GM23338 (cell line): ENCODE measurements around the gene ADGRG6. TPM values are rescaled to one million over a fixed set of nuclear protein-coding genes. Genes with fewer than 3 reads are reported as not detected.

ENCODE experiments used
- ATAC-seq: fragments of 200-7000 bp; cut with Tn5 transposase; 3 replicates; pipeline ENCODE4 v1.9.1; 2020
- DNase-seq: peaks from one replicate; pipeline ENCODE4 v3.0.0-alpha.2; 2015; ENCODE audit warnings: low spot score
- H2AFZ ChIP-seq: fragments of 200-600 bp; sonication (generic); 2 replicates; pipeline ENCODE4 v1.8.0; 2016; ENCODE audit warnings: antibody characterized with exemption, mild to moderate bottlenecking, moderate library complexity
- H3F3A ChIP-seq: fragments of 200-600 bp; sonication (generic); replicated peaks from 2 replicates; pipeline ENCODE4 v1.8.0; 2017; ENCODE audit warnings: antibody characterized with exemption, mixed run types, low read depth
- H3K27ac ChIP-seq: fragments of 200-600 bp; sonication (generic); 2 replicates; pipeline ENCODE4 v1.6.1; 2016; ENCODE audit warnings: low read depth
- H3K27me3 ChIP-seq: fragments of 200-600 bp; sonication (generic); 2 replicates; pipeline ENCODE4 v1.8.0; 2016; ENCODE audit warnings: mild to moderate bottlenecking, mixed run types, moderate library complexity; ENCODE audit not compliant: insufficient read depth
- H3K36me3 ChIP-seq: fragments of 200-600 bp; sonication (generic); 2 replicates; pipeline ENCODE4 v1.8.0; 2016; ENCODE audit warnings: mild to moderate bottlenecking; ENCODE audit not compliant: insufficient read depth
- H3K4me1 ChIP-seq: fragments of 200-600 bp; sonication (generic); 2 replicates; pipeline ENCODE4 v1.8.0; 2016; ENCODE audit warnings: mild to moderate bottlenecking, moderate library complexity; ENCODE audit not compliant: insufficient read depth
- H3K4me2 ChIP-seq: fragments of 200-600 bp; sonication (generic); 2 replicates; pipeline ENCODE4 v1.7.1; 2017; ENCODE audit warnings: mixed run types
- H3K4me3 ChIP-seq: fragments of 200-600 bp; sonication (generic); 2 replicates; pipeline ENCODE4 v1.6.1; 2016; ENCODE audit warnings: mixed run types
- H3K79me2 ChIP-seq: fragments of 200-600 bp; sonication (generic); replicated peaks from 2 replicates; pipeline ENCODE4 v1.8.0; 2017; ENCODE audit warnings: mild to moderate bottlenecking; ENCODE audit not compliant: insufficient read depth
- H3K9me2 ChIP-seq: fragments of 200-600 bp; sonication (generic); 2 replicates; pipeline ENCODE4 v1.8.0; 2017; ENCODE audit not compliant: insufficient read depth
- H4K20me1 ChIP-seq: fragments of 200-600 bp; sonication (generic); replicated peaks from 2 replicates; pipeline ENCODE4 v1.8.0; 2017; ENCODE audit warnings: mild to moderate bottlenecking; ENCODE audit not compliant: insufficient read depth
- H3K27ac Mint-ChIP-seq: 2 replicates; pipeline ENCODE4 v1.8.0; 2020; ENCODE audit warnings: inconsistent platforms, mild to moderate bottlenecking, moderate library complexity, mixed read lengths
- H3K27me3 Mint-ChIP-seq: 3 replicates; pipeline ENCODE4 v1.8.0; 2022; ENCODE audit warnings: low read depth, mild to moderate bottlenecking, moderate library complexity, mixed read lengths, inconsistent platforms; ENCODE audit not compliant: insufficient read depth, poor library complexity
- H3K36me3 Mint-ChIP-seq: 3 replicates; pipeline ENCODE4 v1.8.0; 2021; ENCODE audit warnings: low read depth, mild to moderate bottlenecking, inconsistent platforms, moderate library complexity, mixed read lengths
- H3K4me1 Mint-ChIP-seq: 3 replicates; pipeline ENCODE4 v1.8.0; 2020; ENCODE audit warnings: mild to moderate bottlenecking, inconsistent platforms, mixed read lengths
- H3K4me3 Mint-ChIP-seq: 3 replicates; pipeline ENCODE4 v1.8.0; 2021; ENCODE audit warnings: moderate library complexity, mild to moderate bottlenecking, inconsistent platforms, mixed read lengths
- H3K9me3 Mint-ChIP-seq: 3 replicates; pipeline ENCODE4 v1.8.0; 2020; ENCODE audit warnings: moderate library complexity, mild to moderate bottlenecking, inconsistent platforms, mixed read lengths
- CREB1 ChIP-seq: fragments of 250-450 bp; sonication (Bioruptor Pico); IDR thresholded peaks from 2 replicates; pipeline ENCODE4 v1.5.0; 2020; ENCODE audit warnings: low read depth, mild to moderate bottlenecking, moderate library complexity
- EZH2 ChIP-seq: fragments of 200-600 bp; sonication (generic); IDR thresholded peaks from one replicate; pipeline ENCODE4 v1.8.0; 2017; ENCODE audit warnings: antibody characterized with exemption, mild to moderate bottlenecking, low read depth; ENCODE audit not compliant: unreplicated experiment
- EZH2phosphoT487 ChIP-seq: fragments of 200-600 bp; sonication (generic); IDR thresholded peaks from one replicate; pipeline ENCODE4 v1.8.1; 2018; ENCODE audit warnings: antibody characterized with exemption; ENCODE audit not compliant: unreplicated experiment
- JUNB ChIP-seq: IDR thresholded peaks from one replicate; pipeline ENCODE4 v1.6.1; 2016; ENCODE audit warnings: antibody characterized with exemption; ENCODE audit not compliant: unreplicated experiment
- NANOG ChIP-seq: IDR thresholded peaks from 2 replicates; pipeline ENCODE4 v1.6.1; 2016; ENCODE audit warnings: antibody characterized with exemption, borderline replicate concordance
- POLR2AphosphoS5 ChIP-seq: IDR thresholded peaks from 2 replicates; pipeline ENCODE4 v1.6.1; 2016; ENCODE audit warnings: antibody characterized with exemption, low read depth
- STAT1 ChIP-seq: IDR thresholded peaks from one replicate; pipeline ENCODE4 v1.6.1; 2016; ENCODE audit warnings: antibody characterized with exemption; ENCODE audit not compliant: unreplicated experiment
- ZNF114 ChIP-seq: fragments of 250-450 bp; sonication (Bioruptor Pico); IDR thresholded peaks from 2 replicates; pipeline ENCODE4 v1.5.0; 2020; ENCODE audit warnings: mild to moderate bottlenecking, moderate library complexity
- ZNF331 ChIP-seq: fragments of 250-450 bp; sonication (Bioruptor Pico); IDR thresholded peaks from 2 replicates; pipeline ENCODE4 v1.5.0; 2020; ENCODE audit warnings: low read depth, mild to moderate bottlenecking, moderate library complexity
- polyA plus RNA-seq: library from polyadenylated mRNA; unstranded; fragments of >200 nt; fragmentation: Nextera tagmentation; extraction: Ambion mirVana; gene quantifications from 2 replicates; pipeline ENCODE4 v1.2.1, GENCODE V29; 2016
- total RNA-seq: library from RNA; depleted of rRNA; stranded (reverse); fragments of >200 nt; shearing (Covaris generic); gene quantifications from 2 replicates; pipeline ENCODE4 v1.2.3, GENCODE V29; 2014
- TF ChIP-seq, protein P1 (sequence below): fragments of 250-450 bp; sonication (Bioruptor Pico); IDR thresholded peaks from 2 replicates; pipeline ENCODE4 v1.5.0; 2020; ENCODE audit warnings: mild to moderate bottlenecking, moderate library complexity
- TF ChIP-seq, protein P2 (sequence below), 2 experiments: fragments of 200-600 bp in 1 of 2; sonication (generic) in 1 of 2; conservative IDR thresholded peaks; 2 replicates each; pipeline versions ENCODE4 v1.5.1 to v1.6.1; 2016 to 2017; ENCODE audit warnings: antibody characterized with exemption in 2 of 2, low read depth in 2 of 2, mild to moderate bottlenecking in 2 of 2, moderate library complexity in 1 of 2
- TF ChIP-seq, protein P3 (sequence below): IDR thresholded peaks from 2 replicates; pipeline ENCODE4 v1.6.1; 2016; ENCODE audit warnings: antibody characterized with exemption
- TF ChIP-seq, protein P4 (sequence below): IDR thresholded peaks from one replicate; pipeline ENCODE4 v1.6.1; 2018; ENCODE audit warnings: antibody characterized with exemption; ENCODE audit not compliant: unreplicated experiment

ADGRG6 gene
- total and polyA plus RNA-seq, 2 experiments from 2014 or later = 1.3 to 7.7 TPM

DNA sequence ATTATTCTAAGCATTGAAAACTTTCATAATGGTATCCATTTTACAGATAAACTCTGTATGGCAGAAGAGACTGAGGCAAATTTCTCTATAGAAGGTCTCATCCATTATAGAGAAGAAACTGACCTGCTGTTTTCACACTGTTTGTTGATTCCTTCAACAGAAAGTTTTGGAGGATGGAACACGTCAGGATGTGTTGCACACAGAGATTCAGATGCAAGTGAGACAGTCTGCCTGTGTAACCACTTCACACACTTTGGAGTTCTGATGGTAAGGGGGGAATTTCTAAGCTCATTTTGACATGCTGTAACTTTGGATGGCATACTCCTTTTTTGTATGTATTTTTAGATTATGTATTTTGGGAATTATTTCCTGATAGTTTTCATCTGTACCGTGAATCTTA lies 109.3 kb downstream of the ADGRG6 start:
- H4K20me1 ChIP-seq = no peaks in the 10 kb centered on the region
- H3K27me3 Mint-ChIP-seq = no peaks in the 10 kb centered on the region
- no peak overlapping the region for H3K27ac ChIP-seq
- H3K4me3 ChIP-seq = no peak overlapping the region
- no peak for TF ChIP-seq POLR2AphosphoS5
- TF ChIP-seq, protein P1, sequence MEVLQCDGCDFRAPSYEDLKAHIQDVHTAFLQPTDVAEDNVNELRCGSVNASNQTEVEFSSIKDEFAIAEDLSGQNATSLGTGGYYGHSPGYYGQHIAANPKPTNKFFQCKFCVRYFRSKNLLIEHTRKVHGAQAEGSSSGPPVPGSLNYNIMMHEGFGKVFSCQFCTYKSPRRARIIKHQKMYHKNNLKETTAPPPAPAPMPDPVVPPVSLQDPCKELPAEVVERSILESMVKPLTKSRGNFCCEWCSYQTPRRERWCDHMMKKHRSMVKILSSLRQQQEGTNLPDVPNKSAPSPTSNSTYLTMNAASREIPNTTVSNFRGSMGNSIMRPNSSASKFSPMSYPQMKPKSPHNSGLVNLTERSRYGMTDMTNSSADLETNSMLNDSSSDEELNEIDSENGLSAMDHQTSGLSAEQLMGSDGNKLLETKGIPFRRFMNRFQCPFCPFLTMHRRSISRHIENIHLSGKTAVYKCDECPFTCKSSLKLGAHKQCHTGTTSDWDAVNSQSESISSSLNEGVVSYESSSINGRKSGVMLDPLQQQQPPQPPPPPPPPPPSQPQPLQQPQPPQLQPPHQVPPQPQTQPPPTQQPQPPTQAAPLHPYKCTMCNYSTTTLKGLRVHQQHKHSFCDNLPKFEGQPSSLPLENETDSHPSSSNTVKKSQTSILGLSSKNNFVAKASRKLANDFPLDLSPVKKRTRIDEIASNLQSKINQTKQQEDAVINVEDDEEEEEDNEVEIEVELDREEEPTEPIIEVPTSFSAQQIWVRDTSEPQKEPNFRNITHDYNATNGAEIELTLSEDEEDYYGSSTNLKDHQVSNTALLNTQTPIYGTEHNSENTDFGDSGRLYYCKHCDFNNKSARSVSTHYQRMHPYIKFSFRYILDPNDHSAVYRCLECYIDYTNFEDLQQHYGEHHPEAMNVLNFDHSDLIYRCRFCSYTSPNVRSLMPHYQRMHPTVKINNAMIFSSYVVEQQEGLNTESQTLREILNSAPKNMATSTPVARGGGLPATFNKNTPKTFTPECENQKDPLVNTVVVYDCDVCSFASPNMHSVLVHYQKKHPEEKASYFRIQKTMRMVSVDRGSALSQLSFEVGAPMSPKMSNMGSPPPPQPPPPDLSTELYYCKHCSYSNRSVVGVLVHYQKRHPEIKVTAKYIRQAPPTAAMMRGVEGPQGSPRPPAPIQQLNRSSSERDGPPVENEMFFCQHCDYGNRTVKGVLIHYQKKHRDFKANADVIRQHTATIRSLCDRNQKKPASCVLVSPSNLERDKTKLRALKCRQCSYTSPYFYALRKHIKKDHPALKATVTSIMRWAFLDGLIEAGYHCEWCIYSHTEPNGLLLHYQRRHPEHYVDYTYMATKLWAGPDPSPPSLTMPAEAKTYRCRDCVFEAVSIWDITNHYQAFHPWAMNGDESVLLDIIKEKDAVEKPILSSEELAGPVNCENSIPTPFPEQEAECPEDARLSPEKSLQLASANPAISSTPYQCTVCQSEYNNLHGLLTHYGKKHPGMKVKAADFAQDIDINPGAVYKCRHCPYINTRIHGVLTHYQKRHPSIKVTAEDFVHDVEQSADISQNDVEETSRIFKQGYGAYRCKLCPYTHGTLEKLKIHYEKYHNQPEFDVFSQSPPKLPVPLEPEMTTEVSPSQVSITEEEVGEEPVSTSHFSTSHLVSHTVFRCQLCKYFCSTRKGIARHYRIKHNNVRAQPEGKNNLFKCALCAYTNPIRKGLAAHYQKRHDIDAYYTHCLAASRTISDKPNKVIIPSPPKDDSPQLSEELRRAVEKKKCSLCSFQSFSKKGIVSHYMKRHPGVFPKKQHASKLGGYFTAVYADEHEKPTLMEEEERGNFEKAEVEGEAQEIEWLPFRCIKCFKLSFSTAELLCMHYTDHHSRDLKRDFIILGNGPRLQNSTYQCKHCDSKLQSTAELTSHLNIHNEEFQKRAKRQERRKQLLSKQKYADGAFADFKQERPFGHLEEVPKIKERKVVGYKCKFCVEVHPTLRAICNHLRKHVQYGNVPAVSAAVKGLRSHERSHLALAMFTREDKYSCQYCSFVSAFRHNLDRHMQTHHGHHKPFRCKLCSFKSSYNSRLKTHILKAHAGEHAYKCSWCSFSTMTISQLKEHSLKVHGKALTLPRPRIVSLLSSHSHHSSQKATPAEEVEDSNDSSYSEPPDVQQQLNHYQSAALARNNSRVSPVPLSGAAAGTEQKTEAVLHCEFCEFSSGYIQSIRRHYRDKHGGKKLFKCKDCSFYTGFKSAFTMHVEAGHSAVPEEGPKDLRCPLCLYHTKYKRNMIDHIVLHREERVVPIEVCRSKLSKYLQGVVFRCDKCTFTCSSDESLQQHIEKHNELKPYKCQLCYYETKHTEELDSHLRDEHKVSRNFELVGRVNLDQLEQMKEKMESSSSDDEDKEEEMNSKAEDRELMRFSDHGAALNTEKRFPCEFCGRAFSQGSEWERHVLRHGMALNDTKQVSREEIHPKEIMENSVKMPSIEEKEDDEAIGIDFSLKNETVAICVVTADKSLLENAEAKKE (CRISPR knock-in tag) = no peak
- TF ChIP-seq, protein P2, sequence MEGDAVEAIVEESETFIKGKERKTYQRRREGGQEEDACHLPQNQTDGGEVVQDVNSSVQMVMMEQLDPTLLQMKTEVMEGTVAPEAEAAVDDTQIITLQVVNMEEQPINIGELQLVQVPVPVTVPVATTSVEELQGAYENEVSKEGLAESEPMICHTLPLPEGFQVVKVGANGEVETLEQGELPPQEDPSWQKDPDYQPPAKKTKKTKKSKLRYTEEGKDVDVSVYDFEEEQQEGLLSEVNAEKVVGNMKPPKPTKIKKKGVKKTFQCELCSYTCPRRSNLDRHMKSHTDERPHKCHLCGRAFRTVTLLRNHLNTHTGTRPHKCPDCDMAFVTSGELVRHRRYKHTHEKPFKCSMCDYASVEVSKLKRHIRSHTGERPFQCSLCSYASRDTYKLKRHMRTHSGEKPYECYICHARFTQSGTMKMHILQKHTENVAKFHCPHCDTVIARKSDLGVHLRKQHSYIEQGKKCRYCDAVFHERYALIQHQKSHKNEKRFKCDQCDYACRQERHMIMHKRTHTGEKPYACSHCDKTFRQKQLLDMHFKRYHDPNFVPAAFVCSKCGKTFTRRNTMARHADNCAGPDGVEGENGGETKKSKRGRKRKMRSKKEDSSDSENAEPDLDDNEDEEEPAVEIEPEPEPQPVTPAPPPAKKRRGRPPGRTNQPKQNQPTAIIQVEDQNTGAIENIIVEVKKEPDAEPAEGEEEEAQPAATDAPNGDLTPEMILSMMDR (conservative IDR thresholded peaks at IDR 0.05; ENCODE audit: low read depth in 2 of 2) = no peak
- TF ChIP-seq, protein P3, sequence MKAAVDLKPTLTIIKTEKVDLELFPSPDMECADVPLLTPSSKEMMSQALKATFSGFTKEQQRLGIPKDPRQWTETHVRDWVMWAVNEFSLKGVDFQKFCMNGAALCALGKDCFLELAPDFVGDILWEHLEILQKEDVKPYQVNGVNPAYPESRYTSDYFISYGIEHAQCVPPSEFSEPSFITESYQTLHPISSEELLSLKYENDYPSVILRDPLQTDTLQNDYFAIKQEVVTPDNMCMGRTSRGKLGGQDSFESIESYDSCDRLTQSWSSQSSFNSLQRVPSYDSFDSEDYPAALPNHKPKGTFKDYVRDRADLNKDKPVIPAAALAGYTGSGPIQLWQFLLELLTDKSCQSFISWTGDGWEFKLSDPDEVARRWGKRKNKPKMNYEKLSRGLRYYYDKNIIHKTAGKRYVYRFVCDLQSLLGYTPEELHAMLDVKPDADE = no peak
- TF ChIP-seq NANOG = no peak
- TF ChIP-seq CREB1 (CRISPR knock-in tag) = no peak
- no peak for TF ChIP-seq ZNF331 (CRISPR knock-in tag)
- TF ChIP-seq EZH2phosphoT487 = no peak
- no peak for TF ChIP-seq STAT1
- no peak for TF ChIP-seq ZNF114
- no peak for TF ChIP-seq EZH2
- TF ChIP-seq, protein P4, sequence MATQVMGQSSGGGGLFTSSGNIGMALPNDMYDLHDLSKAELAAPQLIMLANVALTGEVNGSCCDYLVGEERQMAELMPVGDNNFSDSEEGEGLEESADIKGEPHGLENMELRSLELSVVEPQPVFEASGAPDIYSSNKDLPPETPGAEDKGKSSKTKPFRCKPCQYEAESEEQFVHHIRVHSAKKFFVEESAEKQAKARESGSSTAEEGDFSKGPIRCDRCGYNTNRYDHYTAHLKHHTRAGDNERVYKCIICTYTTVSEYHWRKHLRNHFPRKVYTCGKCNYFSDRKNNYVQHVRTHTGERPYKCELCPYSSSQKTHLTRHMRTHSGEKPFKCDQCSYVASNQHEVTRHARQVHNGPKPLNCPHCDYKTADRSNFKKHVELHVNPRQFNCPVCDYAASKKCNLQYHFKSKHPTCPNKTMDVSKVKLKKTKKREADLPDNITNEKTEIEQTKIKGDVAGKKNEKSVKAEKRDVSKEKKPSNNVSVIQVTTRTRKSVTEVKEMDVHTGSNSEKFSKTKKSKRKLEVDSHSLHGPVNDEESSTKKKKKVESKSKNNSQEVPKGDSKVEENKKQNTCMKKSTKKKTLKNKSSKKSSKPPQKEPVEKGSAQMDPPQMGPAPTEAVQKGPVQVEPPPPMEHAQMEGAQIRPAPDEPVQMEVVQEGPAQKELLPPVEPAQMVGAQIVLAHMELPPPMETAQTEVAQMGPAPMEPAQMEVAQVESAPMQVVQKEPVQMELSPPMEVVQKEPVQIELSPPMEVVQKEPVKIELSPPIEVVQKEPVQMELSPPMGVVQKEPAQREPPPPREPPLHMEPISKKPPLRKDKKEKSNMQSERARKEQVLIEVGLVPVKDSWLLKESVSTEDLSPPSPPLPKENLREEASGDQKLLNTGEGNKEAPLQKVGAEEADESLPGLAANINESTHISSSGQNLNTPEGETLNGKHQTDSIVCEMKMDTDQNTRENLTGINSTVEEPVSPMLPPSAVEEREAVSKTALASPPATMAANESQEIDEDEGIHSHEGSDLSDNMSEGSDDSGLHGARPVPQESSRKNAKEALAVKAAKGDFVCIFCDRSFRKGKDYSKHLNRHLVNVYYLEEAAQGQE = no peak
- TF ChIP-seq JUNB = no peak
- no peaks in the 10 kb centered on the region for H3F3A ChIP-seq
- H3K9me2 ChIP-seq = no peaks in the 10 kb centered on the region
- H3K4me1 Mint-ChIP-seq = peaks cover 26% of the 10 kb centered on the region
- no peak overlapping the region for H3K4me3 Mint-ChIP-seq
- H3K79me2 ChIP-seq = no peaks in the 10 kb centered on the region
- no peaks in the 10 kb centered on the region for H3K36me3 ChIP-seq
- H3K27ac Mint-ChIP-seq = no peak overlapping the region
- no peak for ATAC-seq
- H3K9me3 Mint-ChIP-seq = no peaks in the 10 kb centered on the region
- no peaks in the 10 kb centered on the region for H3K36me3 Mint-ChIP-seq
- no peak overlapping the region for H3K4me2 ChIP-seq
- H3K4me1 ChIP-seq = peaks cover 45% of the 10 kb centered on the region
- H2AFZ ChIP-seq = no peak overlapping the region
- no peak for DNase-seq
- H3K27me3 ChIP-seq = no peaks in the 10 kb centered on the region
